ENCODE data around the gene SLAMF7.
"Not testable (repeated sequence)": the region's sequence is repeated elsewhere in the genome, so short reads cannot be mapped to it uniquely, and the experiment has no call there.

The SLAMF7 gene

GRCh38 chr1:160767395-160768294 lies 28.6 kb downstream of the SLAMF7 start:
- no peaks in the 10 kb centered on the region for H3K9me3 Mint-ChIP-seq
- H3K27ac Mint-ChIP-seq, result peak overlapping the region; percentile 92
- H3K4me3 Mint-ChIP-seq, result peak overlapping the region; percentile 81
- peaks cover 70% of the 10 kb centered on the region for H3K4me1 Mint-ChIP-seq (ENCODE audit: low read depth)
- no peaks in the 10 kb centered on the region for H3K27me3 Mint-ChIP-seq
- no peaks in the 10 kb centered on the region for H3K36me3 Mint-ChIP-seq (ENCODE audit: low read depth)

- Mint-ChIP-seq H3K4me3 (peak overlapping the region; percentile 81), H3K9me3 (no peaks in the 10 kb centered on the region), H3K27me3 (no peaks in the 10 kb centered on the region), H3K27ac (peak overlapping the region; percentile 92), H3K36me3 (ENCODE audit: low read depth) (no peaks in the 10 kb centered on the region), H3K4me1 (ENCODE audit: low read depth) (peaks cover 75% of the 10 kb centered on the region)
Observed at GRCh38 chr1:160768295-160768657, 29.2 kb downstream of the SLAMF7 start.

GRCh38 chr1:160772331-160772730 lies 33.3 kb downstream of the SLAMF7 start:
- Mint-ChIP-seq H3K4me3 (no peak overlapping the region), H3K36me3 (ENCODE audit: low read depth) (no peaks in the 10 kb centered on the region), H3K4me1 (ENCODE audit: low read depth) (peaks cover 77% of the 10 kb centered on the region), H3K27ac (peak overlapping the region; percentile 21), H3K27me3 (no peaks in the 10 kb centered on the region), H3K9me3 (no peaks in the 10 kb centered on the region)

GRCh38 chr1:160773093-160773492 lies 34.0 kb downstream of the SLAMF7 start:
- Mint-ChIP-seq H3K9me3 (no peaks in the 10 kb centered on the region), H3K27ac (peak overlapping the region; percentile 32), H3K27me3 (no peaks in the 10 kb centered on the region), H3K36me3 (ENCODE audit: low read depth) (no peaks in the 10 kb centered on the region), H3K4me3 (no peak overlapping the region), H3K4me1 (ENCODE audit: low read depth) (peaks cover 73% of the 10 kb centered on the region)

GRCh38 chr1:160774886-160775719 lies 36.1 kb downstream of the SLAMF7 start:
- Mint-ChIP-seq H3K9me3 (no peaks in the 10 kb centered on the region), H3K36me3 (ENCODE audit: low read depth) (no peaks in the 10 kb centered on the region), H3K4me3 (peak overlapping the region; percentile 61)

GRCh38 chr1:160776178-160776577 lies 37.1 kb downstream of the SLAMF7 start:
- Mint-ChIP-seq H3K27me3 (no peaks in the 10 kb centered on the region), H3K4me3 (peak overlapping the region; percentile 61), H3K9me3 (no peaks in the 10 kb centered on the region), H3K36me3 (ENCODE audit: low read depth) (no peaks in the 10 kb centered on the region), H3K4me1 (ENCODE audit: low read depth) (peaks cover 54% of the 10 kb centered on the region), H3K27ac (peak overlapping the region; percentile 84)

More at GRCh38 chr1:160774886-160775719, 36.1 kb downstream of the SLAMF7 start:
- Mint-ChIP-seq H3K27ac (peak overlapping the region; percentile 84), H3K27me3 (no peaks in the 10 kb centered on the region), H3K4me1 (ENCODE audit: low read depth) (peaks cover 62% of the 10 kb centered on the region)

GRCh38 chr1:160777486-160778089 lies 38.5 kb downstream of the SLAMF7 start:
- peaks cover 59% of the 10 kb centered on the region for H3K4me1 Mint-ChIP-seq (ENCODE audit: low read depth)

GRCh38 chr1:160778976-160779375 lies 39.9 kb downstream of the SLAMF7 start:
- Mint-ChIP-seq H3K4me1 (ENCODE audit: low read depth) (peaks cover 52% of the 10 kb centered on the region), H3K27me3 (no peaks in the 10 kb centered on the region), H3K4me3 (no peak overlapping the region), H3K27ac (no peak overlapping the region), H3K36me3 (ENCODE audit: low read depth) (no peaks in the 10 kb centered on the region), H3K9me3 (no peaks in the 10 kb centered on the region)

More at GRCh38 chr1:160777486-160778089, 38.5 kb downstream of the SLAMF7 start:
- Mint-ChIP-seq H3K27ac (peak overlapping the region; percentile 41), H3K9me3 (no peaks in the 10 kb centered on the region), H3K36me3 (ENCODE audit: low read depth) (no peaks in the 10 kb centered on the region), H3K4me3 (no peak overlapping the region), H3K27me3 (no peaks in the 10 kb centered on the region)

GRCh38 chr1:160779626-160780397 lies 40.8 kb downstream of the SLAMF7 start:
- H3K4me1 Mint-ChIP-seq (ENCODE audit: low read depth), result peaks cover 45% of the 10 kb centered on the region
- H3K27ac Mint-ChIP-seq, result no peak overlapping the region
- H3K4me3 Mint-ChIP-seq, result no peak overlapping the region
- no peaks in the 10 kb centered on the region for H3K9me3 Mint-ChIP-seq
- no peaks in the 10 kb centered on the region for H3K27me3 Mint-ChIP-seq
- no peaks in the 10 kb centered on the region for H3K36me3 Mint-ChIP-seq (ENCODE audit: low read depth)

GRCh38 chr1:160780398-160780755 lies 41.3 kb downstream of the SLAMF7 start:
- Mint-ChIP-seq H3K27ac (no peak overlapping the region), H3K4me3 (no peak overlapping the region), H3K9me3 (no peaks in the 10 kb centered on the region), H3K27me3 (no peaks in the 10 kb centered on the region), H3K4me1 (ENCODE audit: low read depth) (peaks cover 39% of the 10 kb centered on the region), H3K36me3 (ENCODE audit: low read depth) (no peaks in the 10 kb centered on the region)

- Mint-ChIP-seq H3K36me3 (ENCODE audit: low read depth) (no peaks in the 10 kb centered on the region), H3K27me3 (no peaks in the 10 kb centered on the region), H3K4me3 (no peak overlapping the region), H3K9me3 (no peaks in the 10 kb centered on the region), H3K27ac (peak overlapping the region; percentile 24), H3K4me1 (ENCODE audit: low read depth) (peaks cover 30% of the 10 kb centered on the region)
Observed at GRCh38 chr1:160781186-160781766, 42.2 kb downstream of the SLAMF7 start.

GRCh38 chr1:160781914-160782689 lies 43.1 kb downstream of the SLAMF7 start:
- Mint-ChIP-seq H3K4me1 (ENCODE audit: low read depth) (peaks cover 26% of the 10 kb centered on the region), H3K4me3 (peak overlapping the region; percentile 11), H3K27ac (peak overlapping the region; percentile 61), H3K27me3 (no peaks in the 10 kb centered on the region), H3K36me3 (ENCODE audit: low read depth) (no peaks in the 10 kb centered on the region), H3K9me3 (no peaks in the 10 kb centered on the region)

- peaks cover 19% of the 10 kb centered on the region for H3K4me1 Mint-ChIP-seq (ENCODE audit: low read depth)
- not testable (repeated sequence) for H3K27me3 Mint-ChIP-seq; H3K9me3 Mint-ChIP-seq; H3K36me3 Mint-ChIP-seq (ENCODE audit: low read depth); H3K4me3 Mint-ChIP-seq; H3K27ac Mint-ChIP-seq
Observed at GRCh38 chr1:160782988-160783765, 44.1 kb downstream of the SLAMF7 start.
